GM12878 (cell line): ENCODE results near the gene UHRF1. TPM values are rescaled to one million over a fixed set of nuclear protein-coding genes. Genes with fewer than 3 reads are reported as not detected.

Experiments
- CHD1 ChIP-seq: IDR thresholded peaks from 2 replicates; pipeline ENCODE4 v1.6.1; 2012; ENCODE audit warnings: low read depth, low read length, improper control_type of control experiment
- DPF2 ChIP-seq: fragments of 450-650 bp; IDR thresholded peaks from 2 replicates; pipeline ENCODE4 v1.6.1; 2017; ENCODE audit warnings: mild to moderate bottlenecking
- EZH2 ChIP-seq: IDR thresholded peaks from 2 replicates; pipeline ENCODE4 v1.6.1; 2012; ENCODE audit warnings: low read depth, mild to moderate bottlenecking, control low read depth, inconsistent platforms, low read length, borderline replicate concordance; ENCODE audit not compliant: control insufficient read depth
- IRF5 ChIP-seq: fragments of 450-650 bp; IDR thresholded peaks from 2 replicates; pipeline ENCODE4 v1.6.1; 2017; ENCODE audit warnings: borderline replicate concordance
- MEF2B ChIP-seq: fragments of 450-650 bp; IDR thresholded peaks from 2 replicates; pipeline ENCODE4 v1.6.1; 2018; ENCODE audit warnings: mild to moderate bottlenecking, moderate library complexity; ENCODE audit not compliant: partially characterized antibody, poor library complexity, severe bottlenecking
- NFXL1 ChIP-seq: fragments of 450-650 bp; IDR thresholded peaks from 2 replicates; pipeline ENCODE4 v1.6.1; 2017; ENCODE audit warnings: antibody characterized with exemption, mild to moderate bottlenecking, borderline replicate concordance
- NKRF ChIP-seq: fragments of 450-650 bp; conservative IDR thresholded peaks from 2 replicates; pipeline ENCODE4 v1.6.1; 2017; ENCODE audit warnings: mild to moderate bottlenecking, moderate library complexity
- NR2C2 ChIP-seq: IDR thresholded peaks from 2 replicates; pipeline ENCODE4 v1.6.1; 2011; ENCODE audit warnings: borderline replicate concordance, low read depth; ENCODE audit not compliant: control insufficient read depth, insufficient read length
- PAX5 ChIP-seq: IDR thresholded peaks from 2 replicates; pipeline ENCODE4 v1.6.1; 2011; ENCODE audit warnings: low read depth, low read length, borderline replicate concordance
- PAX8 ChIP-seq: fragments of 450-650 bp; IDR thresholded peaks from 2 replicates; pipeline ENCODE4 v1.6.1; 2017; ENCODE audit warnings: mild to moderate bottlenecking, moderate library complexity
- PBX3 ChIP-seq: IDR thresholded peaks from 2 replicates; pipeline ENCODE4 v1.6.1; 2011; ENCODE audit warnings: mild to moderate bottlenecking, low read depth, low read length, moderate library complexity; ENCODE audit not compliant: insufficient replicate concordance
- POLR2A ChIP-seq: IDR thresholded peaks from 2 replicates; pipeline ENCODE4 v1.6.1; 2011; ENCODE audit warnings: low read depth, mild to moderate bottlenecking, low read length
- POLR2AphosphoS2 ChIP-seq: IDR thresholded peaks from 2 replicates; pipeline ENCODE4 v1.6.1; 2011; ENCODE audit warnings: low read depth, mild to moderate bottlenecking, low read length, improper control_type of control experiment, moderate library complexity
- USF2 ChIP-seq: IDR thresholded peaks from 2 replicates; pipeline ENCODE4 v1.6.1; 2011; ENCODE audit warnings: low read depth, low read length, improper control_type of control experiment, borderline replicate concordance
- ZNF384 ChIP-seq: IDR thresholded peaks from 2 replicates; pipeline ENCODE4 v1.6.1; 2012; ENCODE audit warnings: low read depth, mild to moderate bottlenecking, low read length, improper control_type of control experiment, borderline replicate concordance
- ZNF592 ChIP-seq: fragments of 450-650 bp; IDR thresholded peaks from 2 replicates; pipeline ENCODE4 v1.6.1; 2017; ENCODE audit warnings: mild to moderate bottlenecking, moderate library complexity
- polyA plus RNA-seq, 11 experiments: library from polyadenylated mRNA; depleted of rRNA in 4 of 11; unstranded in 6 of 11; stranded (reverse) in 5 of 11; fragments of >200 nt; fragmentation: Nextera tagmentation in 4 of 11; fragmentation: Illumina TruSeq in 1 of 11; extraction: Ambion mirVana in 4 of 11; extraction: Trizol in 1 of 11; gene quantifications; 1 replicate in 1 of 11; 2 replicates in 10 of 11; pipeline versions ENCODE4 v1.2.1 to v1.2.3, GENCODE V29; 2011 to 2016; ENCODE audit warnings: inconsistent platforms in 2 of 11, missing spikeins in 2 of 11, low read depth in 1 of 11
- total RNA-seq, 4 experiments: library from RNA; depleted of rRNA in 3 of 4; stranded (reverse); fragments of >200 nt in 3 of 4; fragmentation: Illumina TruSeq in 1 of 4; extraction: Trizol in 1 of 4; gene quantifications; 2 replicates each; pipeline versions ENCODE4 v1.2.1 to v1.2.3, GENCODE V29; 2013 to 2021

The UHRF1 gene
- total and polyA plus RNA-seq, 10 of the 15 experiments (the other 5 are each of a cell fraction or from before 2014, with no cell fraction given), result 13.0 to 109 (median 37.7) TPM

- TF ChIP-seq NKRF (peak; percentile 56), POLR2AphosphoS2 (no peak), PBX3 (peak; percentile 98), CHD1 (no peak; the same call in 1 of the 2 replicates), ZNF384 (peak; percentile 59; the same call in 1 of the 2 replicates), POLR2A (peak; percentile 74), ZNF592 (no peak), EZH2 (no peak), DPF2 (peak; percentile 97), USF2 (no peak), NR2C2 (no peak), IRF5 (no peak), NFXL1 (no peak), PAX8 (no peak), PAX5 (no peak), MEF2B (no peak)
These were observed 41.6 kb upstream of the UHRF1 start, which contains the start of gene PLIN3 (continued) for GRCh38 chr19:4867534-4868285.
